ENCODE data around the gene NUDT14. TPM values are rescaled to one million over a fixed set of nuclear protein-coding genes. Genes with fewer than 3 reads are reported as not detected.

The NUDT14 gene
- total RNA-seq, 2 donors from 2014 or later: 43.4 to 59.5 TPM

DNA sequence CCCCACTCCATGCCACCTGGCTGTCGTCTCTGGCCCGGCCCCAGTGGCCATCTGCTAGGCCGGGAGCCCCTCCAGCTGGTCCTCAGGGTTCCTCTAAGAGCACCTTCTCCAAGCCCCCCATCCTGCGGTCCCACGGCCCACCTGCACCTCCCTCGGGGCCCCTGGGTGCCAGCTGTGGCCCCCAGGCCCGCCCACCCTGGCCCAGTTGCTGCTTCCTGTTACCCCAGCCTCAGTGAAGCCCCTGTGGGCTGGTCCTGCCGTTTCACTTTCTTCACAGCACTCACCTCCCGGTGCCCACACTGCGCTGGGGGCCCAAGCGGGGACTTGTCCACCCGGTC, 27.6 kb upstream of the NUDT14 start:
- no peaks in the 10 kb centered on the region for H3K9me3 Mint-ChIP-seq
- DNase-seq: no peak
- H3K9ac ChIP-seq (ENCODE audit: extremely low read depth, low read length, poor library complexity, severe bottlenecking): no peak overlapping the region
- H3K27me3 Mint-ChIP-seq (ENCODE audit: insufficient read depth): no peaks in the 10 kb centered on the region
- no peaks in the 10 kb centered on the region for H3K36me3 Mint-ChIP-seq (ENCODE audit: low read depth)
- no peaks in the 10 kb centered on the region for H3K9me3 ChIP-seq (ENCODE audit: control insufficient read depth, low read length)
- no peaks in the 10 kb centered on the region for H3K4me1 ChIP-seq (ENCODE audit: control insufficient read depth, insufficient read depth, low read length)
- no peaks in the 10 kb centered on the region for H3K4me1 Mint-ChIP-seq
- no peak overlapping the region for H3K27ac Mint-ChIP-seq
- H3K27me3 ChIP-seq (ENCODE audit: control insufficient read depth, insufficient read depth, low read length, poor library complexity, severe bottlenecking): no peaks in the 10 kb centered on the region
- no peak overlapping the region for H3K27ac ChIP-seq (ENCODE audit: low read depth, low read length)
- H3K4me3 Mint-ChIP-seq: no peak overlapping the region
- H3K4me3 ChIP-seq (ENCODE audit: low read length): no peak overlapping the region
- TF ChIP-seq, protein P1, sequence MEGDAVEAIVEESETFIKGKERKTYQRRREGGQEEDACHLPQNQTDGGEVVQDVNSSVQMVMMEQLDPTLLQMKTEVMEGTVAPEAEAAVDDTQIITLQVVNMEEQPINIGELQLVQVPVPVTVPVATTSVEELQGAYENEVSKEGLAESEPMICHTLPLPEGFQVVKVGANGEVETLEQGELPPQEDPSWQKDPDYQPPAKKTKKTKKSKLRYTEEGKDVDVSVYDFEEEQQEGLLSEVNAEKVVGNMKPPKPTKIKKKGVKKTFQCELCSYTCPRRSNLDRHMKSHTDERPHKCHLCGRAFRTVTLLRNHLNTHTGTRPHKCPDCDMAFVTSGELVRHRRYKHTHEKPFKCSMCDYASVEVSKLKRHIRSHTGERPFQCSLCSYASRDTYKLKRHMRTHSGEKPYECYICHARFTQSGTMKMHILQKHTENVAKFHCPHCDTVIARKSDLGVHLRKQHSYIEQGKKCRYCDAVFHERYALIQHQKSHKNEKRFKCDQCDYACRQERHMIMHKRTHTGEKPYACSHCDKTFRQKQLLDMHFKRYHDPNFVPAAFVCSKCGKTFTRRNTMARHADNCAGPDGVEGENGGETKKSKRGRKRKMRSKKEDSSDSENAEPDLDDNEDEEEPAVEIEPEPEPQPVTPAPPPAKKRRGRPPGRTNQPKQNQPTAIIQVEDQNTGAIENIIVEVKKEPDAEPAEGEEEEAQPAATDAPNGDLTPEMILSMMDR (conservative IDR thresholded peaks at IDR 0.05): no peak
- H3K36me3 ChIP-seq (ENCODE audit: control insufficient read depth, insufficient read depth, low read length): no peaks in the 10 kb centered on the region
- 88 to 92% methylated on average over 5 to 12 of the region's 12 CpGs for WGBS, 2 experiments (ENCODE audit: insufficient coverage in 1 of 2, insufficient read length in 1 of 2)

DNA sequence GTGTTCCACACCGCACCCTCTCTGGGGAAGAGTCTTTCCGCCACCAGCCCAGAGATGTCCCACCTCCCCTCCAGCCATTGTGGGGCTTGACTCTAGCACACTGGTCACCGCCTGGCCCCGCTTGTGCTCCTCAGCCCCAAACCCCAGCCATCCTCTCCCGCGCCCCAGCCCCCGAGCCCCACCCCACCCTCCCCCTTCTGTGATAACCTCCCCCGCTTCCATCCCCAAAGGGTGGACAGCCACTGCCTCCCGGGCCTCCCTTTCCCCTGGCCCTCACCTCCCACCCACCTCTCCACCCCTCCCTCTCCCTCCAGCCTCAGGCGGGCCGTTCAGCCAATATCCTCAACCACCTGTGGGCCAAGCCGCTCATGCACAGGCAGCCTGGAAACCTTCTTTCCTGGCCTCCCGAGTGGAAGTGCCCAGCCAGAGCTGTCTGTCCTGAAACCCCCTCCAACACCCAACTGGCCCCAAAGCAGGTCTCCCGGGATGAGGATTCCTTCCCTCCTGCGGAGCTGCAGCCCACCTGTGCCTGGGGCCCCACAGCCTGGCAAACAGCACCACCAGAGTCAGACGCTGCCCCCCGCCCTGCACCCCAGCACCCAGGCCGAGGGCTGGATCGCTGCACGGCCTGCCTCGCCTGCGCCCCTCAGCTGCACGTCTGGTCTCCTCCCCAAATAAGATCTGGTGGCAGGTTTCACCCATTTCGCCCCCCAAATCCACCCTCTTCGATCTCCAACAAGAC, 27.1 kb upstream of the NUDT14 start:
- TF ChIP-seq, protein P1 (conservative IDR thresholded peaks at IDR 0.05): no peak
- DNase-seq: no peak
- Mint-ChIP-seq H3K4me1 (no peaks in the 10 kb centered on the region), H3K36me3 (ENCODE audit: low read depth) (no peaks in the 10 kb centered on the region), H3K27me3 (ENCODE audit: insufficient read depth) (no peaks in the 10 kb centered on the region), H3K4me3 (no peak overlapping the region), H3K9me3 (no peaks in the 10 kb centered on the region), H3K27ac (no peak overlapping the region)
- H3K4me1 ChIP-seq (ENCODE audit: control insufficient read depth, insufficient read depth, low read length): no peaks in the 10 kb centered on the region
- H3K9ac ChIP-seq (ENCODE audit: extremely low read depth, low read length, poor library complexity, severe bottlenecking): no peak overlapping the region
- H3K4me3 ChIP-seq (ENCODE audit: low read length): no peak overlapping the region
- 89 to 90% methylated on average over 12 to 22 of the region's 25 CpGs for WGBS, 2 experiments (ENCODE audit: insufficient coverage in 1 of 2, insufficient read length in 1 of 2)
- H3K36me3 ChIP-seq (ENCODE audit: control insufficient read depth, insufficient read depth, low read length): no peaks in the 10 kb centered on the region
- no peak overlapping the region for H3K27ac ChIP-seq (ENCODE audit: low read depth, low read length)
- H3K9me3 ChIP-seq (ENCODE audit: control insufficient read depth, low read length): no peaks in the 10 kb centered on the region
- no peaks in the 10 kb centered on the region for H3K27me3 ChIP-seq (ENCODE audit: control insufficient read depth, insufficient read depth, low read length, poor library complexity, severe bottlenecking)

DNA sequence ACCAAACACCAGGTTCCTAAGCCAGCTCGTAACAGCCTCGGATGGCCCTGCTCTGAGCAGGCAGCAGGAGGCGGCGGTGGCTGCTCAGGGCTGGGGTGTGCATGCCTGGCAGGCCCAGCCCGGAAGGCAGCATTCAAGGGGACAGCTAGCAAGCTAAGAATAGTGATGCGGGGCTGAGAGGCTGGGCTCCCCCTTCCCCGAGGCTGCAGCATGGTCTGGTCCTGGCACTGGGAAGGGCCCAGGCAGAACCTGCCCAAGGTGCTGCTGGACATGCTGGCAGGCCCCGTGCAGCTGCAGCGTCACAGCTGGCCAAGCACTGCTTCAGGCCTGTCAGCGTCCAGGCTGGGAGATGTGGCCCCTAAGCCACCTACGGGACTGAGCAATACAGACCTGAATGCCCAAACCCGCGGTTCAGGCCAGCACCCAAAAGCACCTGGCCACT, 26.4 kb upstream of the NUDT14 start:
- Histone ChIP-seq H3K27ac (ENCODE audit: low read depth, low read length) (no peak overlapping the region), H3K9ac (ENCODE audit: extremely low read depth, low read length, poor library complexity, severe bottlenecking) (no peak overlapping the region), H3K27me3 (ENCODE audit: control insufficient read depth, insufficient read depth, low read length, poor library complexity, severe bottlenecking) (no peaks in the 10 kb centered on the region), H3K4me3 (ENCODE audit: low read length) (no peak overlapping the region), H3K4me1 (ENCODE audit: control insufficient read depth, insufficient read depth, low read length) (no peaks in the 10 kb centered on the region), H3K36me3 (ENCODE audit: control insufficient read depth, insufficient read depth, low read length) (no peaks in the 10 kb centered on the region), H3K9me3 (ENCODE audit: control insufficient read depth, low read length) (no peaks in the 10 kb centered on the region)
- Mint-ChIP-seq H3K27ac (no peak overlapping the region), H3K9me3 (no peaks in the 10 kb centered on the region), H3K27me3 (ENCODE audit: insufficient read depth) (no peaks in the 10 kb centered on the region), H3K4me3 (no peak overlapping the region), H3K36me3 (ENCODE audit: low read depth) (no peaks in the 10 kb centered on the region), H3K4me1 (no peaks in the 10 kb centered on the region)
- peak; percentile 69 for DNase-seq
- TF ChIP-seq, protein P1 (conservative IDR thresholded peaks at IDR 0.05): peak; percentile 52
- WGBS, 2 experiments (ENCODE audit: insufficient coverage in 1 of 2, insufficient read length in 1 of 2): 88 to 90% methylated on average over 9 to 13 of the region's 13 CpGs
